ENCODE measurements around the gene MRPS15.

The MRPS15 gene

GRCh38 chr1:36475910-36476604, 11.9 kb upstream of the MRPS15 start:
- no peak for TF ChIP-seq EZH2phosphoT487 (IDR thresholded peaks at IDR 0.05; ENCODE audit: borderline replicate concordance, low read length)
- no peak for TF ChIP-seq CTCF (IDR thresholded peaks at IDR 0.05; ENCODE audit: low read depth, low read length, poor library complexity, severe bottlenecking)
- Histone ChIP-seq H3K27ac (ENCODE audit: low read depth, low read length) (no peak overlapping the region), H3K9me3 (ENCODE audit: control insufficient read depth, insufficient read depth, low read length) (no peaks in the 10 kb centered on the region), H3K36me3 (ENCODE audit: control insufficient read depth, low read length) (no peaks in the 10 kb centered on the region), H3F3A (ENCODE audit: control insufficient read depth, insufficient read depth) (no peaks in the 10 kb centered on the region), H3K4me2 (ENCODE audit: low read length) (no peak overlapping the region), H4K20me1 (ENCODE audit: control insufficient read depth, insufficient read depth, low read depth, low read length) (no peaks in the 10 kb centered on the region), H3K4me1 (ENCODE audit: control insufficient read depth, low read length) (peaks cover 18% of the 10 kb centered on the region), H3K4me3 (ENCODE audit: low read length) (no peak overlapping the region), H3K79me2 (ENCODE audit: control insufficient read depth, low read length) (no peaks in the 10 kb centered on the region), H3K27me3 (ENCODE audit: control insufficient read depth, low read length) (peaks cover 4% of the 10 kb centered on the region), H3K9me2 (replicated peaks; ENCODE audit: control insufficient read depth, low read length) (no peaks in the 10 kb centered on the region)

- no peaks in the 10 kb centered on the region; the same call in 1 of the 2 replicates for H3K27me3 ChIP-seq (ENCODE audit: control insufficient read depth, low read length)
- no peaks in the 10 kb centered on the region for H3K9me2 ChIP-seq (replicated peaks; ENCODE audit: control insufficient read depth, low read length)
- H3K4me1 ChIP-seq (ENCODE audit: control insufficient read depth, low read length): peaks cover 18% of the 10 kb centered on the region
- no peaks in the 10 kb centered on the region for H3K36me3 ChIP-seq (ENCODE audit: control insufficient read depth, low read length)
- H3K27ac ChIP-seq (ENCODE audit: low read depth, low read length): no peak overlapping the region
- no peak overlapping the region for H3K4me3 ChIP-seq (ENCODE audit: low read length)
- H3F3A ChIP-seq (ENCODE audit: control insufficient read depth, insufficient read depth): no peaks in the 10 kb centered on the region; the same call in 1 of the 2 replicates
- no peaks in the 10 kb centered on the region for H3K79me2 ChIP-seq (ENCODE audit: control insufficient read depth, low read length)
- no peak for TF ChIP-seq CTCF (IDR thresholded peaks at IDR 0.05; ENCODE audit: low read depth, low read length, poor library complexity, severe bottlenecking)
- no peak for TF ChIP-seq EZH2phosphoT487 (IDR thresholded peaks at IDR 0.05; ENCODE audit: borderline replicate concordance, low read length)
- H3K4me2 ChIP-seq (ENCODE audit: low read length): no peak overlapping the region
- no peaks in the 10 kb centered on the region for H3K9me3 ChIP-seq (ENCODE audit: control insufficient read depth, insufficient read depth, low read length)
- H4K20me1 ChIP-seq (ENCODE audit: control insufficient read depth, insufficient read depth, low read depth, low read length): no peaks in the 10 kb centered on the region
Observed at GRCh38 chr1:36475341-36475740, 11.2 kb upstream of the MRPS15 start.

GRCh38 chr1:36472656-36473055, 8.5 kb upstream of the MRPS15 start:
- Histone ChIP-seq H3K79me2 (ENCODE audit: control insufficient read depth, low read length) (no peaks in the 10 kb centered on the region), H3K4me2 (ENCODE audit: low read length) (no peak overlapping the region), H3K9me3 (ENCODE audit: control insufficient read depth, insufficient read depth, low read length) (no peaks in the 10 kb centered on the region), H3K9me2 (replicated peaks; ENCODE audit: control insufficient read depth, low read length) (no peaks in the 10 kb centered on the region), H3K4me1 (ENCODE audit: control insufficient read depth, low read length) (peaks cover 18% of the 10 kb centered on the region), H4K20me1 (ENCODE audit: control insufficient read depth, insufficient read depth, low read depth, low read length) (no peaks in the 10 kb centered on the region), H3F3A (ENCODE audit: control insufficient read depth, insufficient read depth) (no peaks in the 10 kb centered on the region; the same call in 1 of the 2 replicates), H3K27me3 (ENCODE audit: control insufficient read depth, low read length) (no peaks in the 10 kb centered on the region), H3K36me3 (ENCODE audit: control insufficient read depth, low read length) (no peaks in the 10 kb centered on the region), H3K4me3 (ENCODE audit: low read length) (no peak overlapping the region), H3K27ac (ENCODE audit: low read depth, low read length) (no peak overlapping the region)
- TF ChIP-seq CTCF (IDR thresholded peaks at IDR 0.05; ENCODE audit: low read depth, low read length, poor library complexity, severe bottlenecking) (no peak), EZH2phosphoT487 (IDR thresholded peaks at IDR 0.05; ENCODE audit: borderline replicate concordance, low read length) (no peak)
